ENCODE data around the gene KRTAP10-12. TPM values are rescaled to one million over a fixed set of nuclear protein-coding genes. Genes with fewer than 3 reads are reported as not detected.

Gene KRTAP10-12
- total RNA-seq, 1 experiment from 2014 or later: not detected

GRCh38 chr21:44741921-44742320 lies 44.9 kb downstream of the KRTAP10-12 start:
- H3K4me2 ChIP-seq (ENCODE audit: low read length): no peak overlapping the region
- H3K4me3 ChIP-seq (replicated peaks in 1 of 2; ENCODE audit: low read depth in 1 of 2, low read length in 2 of 2): no peak overlapping the region
- H3K27ac ChIP-seq (ENCODE audit: low read depth, low read length): no peak overlapping the region
- H2AFZ ChIP-seq (ENCODE audit: low read depth, low read length, poor library complexity, severe bottlenecking): no peak overlapping the region
- H3K9me2 ChIP-seq (ENCODE audit: insufficient read depth): no peaks in the 10 kb centered on the region
- TF ChIP-seq SRF (IDR thresholded peaks at IDR 0.05; ENCODE audit: low read depth): no peak
- no peak for TF ChIP-seq SIN3A (IDR thresholded peaks at IDR 0.05; ENCODE audit: low read depth)
- TF ChIP-seq ZNF274 (IDR thresholded peaks at IDR 0.05; ENCODE audit: low read depth, low read length): no peak
- TF ChIP-seq ZBTB33 (IDR thresholded peaks at IDR 0.05; ENCODE audit: extremely low read depth, insufficient replicate concordance, low read length): no peak
- TF ChIP-seq CEBPB (IDR thresholded peaks at IDR 0.05; ENCODE audit: low read depth): no peak
- TF ChIP-seq, protein P1, sequence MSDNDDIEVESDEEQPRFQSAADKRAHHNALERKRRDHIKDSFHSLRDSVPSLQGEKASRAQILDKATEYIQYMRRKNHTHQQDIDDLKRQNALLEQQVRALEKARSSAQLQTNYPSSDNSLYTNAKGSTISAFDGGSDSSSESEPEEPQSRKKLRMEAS (IDR thresholded peaks at IDR 0.05): no peak
- TF ChIP-seq, protein P2, sequence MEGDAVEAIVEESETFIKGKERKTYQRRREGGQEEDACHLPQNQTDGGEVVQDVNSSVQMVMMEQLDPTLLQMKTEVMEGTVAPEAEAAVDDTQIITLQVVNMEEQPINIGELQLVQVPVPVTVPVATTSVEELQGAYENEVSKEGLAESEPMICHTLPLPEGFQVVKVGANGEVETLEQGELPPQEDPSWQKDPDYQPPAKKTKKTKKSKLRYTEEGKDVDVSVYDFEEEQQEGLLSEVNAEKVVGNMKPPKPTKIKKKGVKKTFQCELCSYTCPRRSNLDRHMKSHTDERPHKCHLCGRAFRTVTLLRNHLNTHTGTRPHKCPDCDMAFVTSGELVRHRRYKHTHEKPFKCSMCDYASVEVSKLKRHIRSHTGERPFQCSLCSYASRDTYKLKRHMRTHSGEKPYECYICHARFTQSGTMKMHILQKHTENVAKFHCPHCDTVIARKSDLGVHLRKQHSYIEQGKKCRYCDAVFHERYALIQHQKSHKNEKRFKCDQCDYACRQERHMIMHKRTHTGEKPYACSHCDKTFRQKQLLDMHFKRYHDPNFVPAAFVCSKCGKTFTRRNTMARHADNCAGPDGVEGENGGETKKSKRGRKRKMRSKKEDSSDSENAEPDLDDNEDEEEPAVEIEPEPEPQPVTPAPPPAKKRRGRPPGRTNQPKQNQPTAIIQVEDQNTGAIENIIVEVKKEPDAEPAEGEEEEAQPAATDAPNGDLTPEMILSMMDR (IDR thresholded peaks at IDR 0.05 in 2 of 3, conservative IDR thresholded peaks at IDR 0.05 in 1 of 3; ENCODE audit: borderline replicate concordance in 1 of 3, insufficient read depth in 1 of 3, low read depth in 2 of 3, low read length in 2 of 3): no peak
- no peak for TF ChIP-seq POLR2A (IDR thresholded peaks at IDR 0.05; ENCODE audit: borderline replicate concordance, extremely low read depth, insufficient read depth, insufficient read length)
- TF ChIP-seq, protein P3, sequence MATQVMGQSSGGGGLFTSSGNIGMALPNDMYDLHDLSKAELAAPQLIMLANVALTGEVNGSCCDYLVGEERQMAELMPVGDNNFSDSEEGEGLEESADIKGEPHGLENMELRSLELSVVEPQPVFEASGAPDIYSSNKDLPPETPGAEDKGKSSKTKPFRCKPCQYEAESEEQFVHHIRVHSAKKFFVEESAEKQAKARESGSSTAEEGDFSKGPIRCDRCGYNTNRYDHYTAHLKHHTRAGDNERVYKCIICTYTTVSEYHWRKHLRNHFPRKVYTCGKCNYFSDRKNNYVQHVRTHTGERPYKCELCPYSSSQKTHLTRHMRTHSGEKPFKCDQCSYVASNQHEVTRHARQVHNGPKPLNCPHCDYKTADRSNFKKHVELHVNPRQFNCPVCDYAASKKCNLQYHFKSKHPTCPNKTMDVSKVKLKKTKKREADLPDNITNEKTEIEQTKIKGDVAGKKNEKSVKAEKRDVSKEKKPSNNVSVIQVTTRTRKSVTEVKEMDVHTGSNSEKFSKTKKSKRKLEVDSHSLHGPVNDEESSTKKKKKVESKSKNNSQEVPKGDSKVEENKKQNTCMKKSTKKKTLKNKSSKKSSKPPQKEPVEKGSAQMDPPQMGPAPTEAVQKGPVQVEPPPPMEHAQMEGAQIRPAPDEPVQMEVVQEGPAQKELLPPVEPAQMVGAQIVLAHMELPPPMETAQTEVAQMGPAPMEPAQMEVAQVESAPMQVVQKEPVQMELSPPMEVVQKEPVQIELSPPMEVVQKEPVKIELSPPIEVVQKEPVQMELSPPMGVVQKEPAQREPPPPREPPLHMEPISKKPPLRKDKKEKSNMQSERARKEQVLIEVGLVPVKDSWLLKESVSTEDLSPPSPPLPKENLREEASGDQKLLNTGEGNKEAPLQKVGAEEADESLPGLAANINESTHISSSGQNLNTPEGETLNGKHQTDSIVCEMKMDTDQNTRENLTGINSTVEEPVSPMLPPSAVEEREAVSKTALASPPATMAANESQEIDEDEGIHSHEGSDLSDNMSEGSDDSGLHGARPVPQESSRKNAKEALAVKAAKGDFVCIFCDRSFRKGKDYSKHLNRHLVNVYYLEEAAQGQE (IDR thresholded peaks at IDR 0.05; ENCODE audit: low read depth): no peak
- TF ChIP-seq ZFX (IDR thresholded peaks at IDR 0.05): no peak
- TF ChIP-seq SP1 (IDR thresholded peaks at IDR 0.05; ENCODE audit: low read depth): no peak
- no peak for TF ChIP-seq CBX3 (IDR thresholded peaks at IDR 0.05; ENCODE audit: low read depth)
- TF ChIP-seq TCF7L2 (IDR thresholded peaks at IDR 0.05; ENCODE audit: borderline replicate concordance, extremely low read depth, insufficient read depth, insufficient read length): no peak
- BruUV-seq (replicated peaks): no TSS peak
- no peak for DNase-seq (ENCODE audit: low read depth, low spot score)
- no peaks in the 10 kb centered on the region for H3K27me3 ChIP-seq (ENCODE audit: insufficient read depth, low read length)
- CTCF ChIA-PET: interaction anchor here (0.9 to 3.0 kb wide), 9 partner anchors 11 to 274 kb away, joined by 3 to 38 read pairs (median 4); no protein-coding TSS in a partner anchor
- H3K9ac ChIP-seq (ENCODE audit: low read length): no peak overlapping the region
- no peaks in the 10 kb centered on the region for H3K36me3 ChIP-seq (ENCODE audit: control insufficient read depth in 1 of 2, insufficient read depth in 2 of 2, low read length in 2 of 2)
- RAD21 ChIA-PET (ENCODE audit: low non-redundant PET in 1 of 2, low total read pairs in 2 of 2, uncharacterized antibody in 2 of 2, unreplicated experiment in 2 of 2): interaction anchor here (1.1 to 1.2 kb wide), 2 partner anchors 51 to 232 kb away, joined by 3 to 6 read pairs; no protein-coding TSS in a partner anchor
- POLR2A ChIA-PET: no interaction called here
- intact Hi-C loops (cut with micrococcal nuclease): loop anchor here (2.0 kb wide), 1 partner anchor 231 kb away; no protein-coding TSS in a partner anchor
- H3K9me3 ChIP-seq (ENCODE audit: control insufficient read depth in 1 of 2, insufficient read depth in 1 of 2, low read depth in 1 of 2, low read length in 2 of 2): no peaks in the 10 kb centered on the region
- H4K20me1 ChIP-seq (ENCODE audit: insufficient read depth): no peaks in the 10 kb centered on the region
- no peaks in the 10 kb centered on the region for H3K79me2 ChIP-seq (ENCODE audit: insufficient read depth, low read length)
- H3K4me1 ChIP-seq (ENCODE audit: control insufficient read depth in 1 of 2, insufficient read depth in 2 of 2, low read length in 2 of 2): no peaks in the 10 kb centered on the region
- ATAC-seq: no peak
